Stimulated activated naive B cell treated with anti-CD40 and anti-IgM and Interleukin-4, amounts not matched to agents 10 μg/mL and 1 μg/mL and 100 μg/mL, for 72 hours (primary cell): Measurements from ENCODE around the gene IGSF21.

Experiments
- ATAC-seq, 2 donors: fragments of 150-1000 bp; cut with Tn5 transposase; replicated peaks; 2 replicates each; pipeline ENCODE4 v1.10.0; 2021; ENCODE audit warnings: moderate library complexity in 1 of 2
- DNase-seq: peaks from one replicate; pipeline ENCODE4 v3.0.0; 2021
- H3K27ac Mint-ChIP-seq: one replicate; pipeline ENCODE4 v1.8.0; 2022; ENCODE audit warnings: mild to moderate bottlenecking, mixed read lengths
- H3K27me3 Mint-ChIP-seq, 2 donors: one replicate each; pipeline ENCODE4 v1.8.0; 2022; ENCODE audit warnings: mixed read lengths in 2 of 2
- H3K36me3 Mint-ChIP-seq, 2 donors: one replicate each; pipeline ENCODE4 v1.8.0; 2022; ENCODE audit warnings: mixed read lengths in 2 of 2, mild to moderate bottlenecking in 1 of 2
- H3K4me1 Mint-ChIP-seq, 2 donors: one replicate each; pipeline ENCODE4 v1.8.0; 2022; ENCODE audit warnings: mixed read lengths in 2 of 2, mild to moderate bottlenecking in 1 of 2
- H3K4me3 Mint-ChIP-seq, 2 donors: one replicate each; pipeline ENCODE4 v1.8.0; 2022; ENCODE audit warnings: mild to moderate bottlenecking in 2 of 2, mixed read lengths in 2 of 2, moderate library complexity in 1 of 2
- H3K9me3 Mint-ChIP-seq, 2 donors: one replicate each; pipeline ENCODE4 v1.8.0; 2022; ENCODE audit warnings: mixed read lengths in 2 of 2, mild to moderate bottlenecking in 1 of 2

The IGSF21 gene

DNA sequence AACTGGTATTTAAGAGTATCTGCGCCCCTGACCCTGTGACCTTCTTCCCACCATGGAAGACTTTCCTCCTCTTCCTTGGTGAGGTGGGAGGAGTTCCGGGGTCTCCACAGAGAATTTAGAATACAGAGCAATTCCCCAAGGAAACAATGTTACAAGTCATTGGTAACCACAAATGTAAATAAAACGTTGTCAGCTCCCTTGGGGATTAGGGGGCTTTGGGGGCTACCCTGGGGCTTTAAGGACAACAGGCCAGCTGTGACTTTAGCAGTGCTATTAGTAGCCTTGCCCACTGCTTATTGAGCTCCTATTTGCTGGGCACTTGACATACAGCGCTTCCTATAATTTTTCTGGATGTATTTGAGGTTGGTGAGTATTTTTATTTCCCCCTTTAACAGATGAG, 69.0 kb downstream of the IGSF21 start:
- H3K4me3 Mint-ChIP-seq, result no peak overlapping the region
- H3K9me3 Mint-ChIP-seq, result no peaks in the 10 kb centered on the region
- H3K36me3 Mint-ChIP-seq, result no peaks in the 10 kb centered on the region
- H3K27ac Mint-ChIP-seq, result no peak overlapping the region
- DNase-seq, result no peak
- peaks cover 5 to 7% of the 10 kb centered on the region in 2 donors for H3K4me1 Mint-ChIP-seq
- ATAC-seq, result no peak
- peaks cover 34 to 39% of the 10 kb centered on the region in 2 donors for H3K27me3 Mint-ChIP-seq

DNA sequence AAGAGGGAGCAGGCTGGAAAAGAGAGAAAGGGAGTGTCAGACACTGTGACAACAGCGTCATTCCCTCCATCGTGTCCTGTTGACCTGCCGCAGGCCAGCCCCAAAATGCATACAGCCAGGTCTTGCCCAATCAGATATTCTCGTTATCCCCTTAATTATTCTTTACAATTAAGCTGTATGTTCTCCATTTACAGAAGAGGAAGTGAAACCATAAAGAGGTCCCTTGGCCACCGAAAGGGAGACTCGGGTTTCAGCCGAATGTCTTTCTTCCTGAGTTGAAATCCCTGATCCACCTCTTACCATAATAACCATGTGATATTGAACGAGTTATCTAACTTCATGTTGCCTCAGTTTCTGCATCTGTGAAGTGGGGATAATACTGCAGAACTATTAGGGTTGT, 70.5 kb downstream of the IGSF21 start:
- H3K36me3 Mint-ChIP-seq, result no peaks in the 10 kb centered on the region
- H3K27ac Mint-ChIP-seq, result no peak overlapping the region
- no peak for DNase-seq
- H3K27me3 Mint-ChIP-seq, result peaks cover 40 to 45% of the 10 kb centered on the region in 2 donors
- ATAC-seq, result peak in 1 of 2 donors; percentile 59
- H3K4me3 Mint-ChIP-seq, result no peak overlapping the region
- H3K4me1 Mint-ChIP-seq, result peaks cover 5 to 7% of the 10 kb centered on the region in 2 donors
- H3K9me3 Mint-ChIP-seq, result no peaks in the 10 kb centered on the region

DNA sequence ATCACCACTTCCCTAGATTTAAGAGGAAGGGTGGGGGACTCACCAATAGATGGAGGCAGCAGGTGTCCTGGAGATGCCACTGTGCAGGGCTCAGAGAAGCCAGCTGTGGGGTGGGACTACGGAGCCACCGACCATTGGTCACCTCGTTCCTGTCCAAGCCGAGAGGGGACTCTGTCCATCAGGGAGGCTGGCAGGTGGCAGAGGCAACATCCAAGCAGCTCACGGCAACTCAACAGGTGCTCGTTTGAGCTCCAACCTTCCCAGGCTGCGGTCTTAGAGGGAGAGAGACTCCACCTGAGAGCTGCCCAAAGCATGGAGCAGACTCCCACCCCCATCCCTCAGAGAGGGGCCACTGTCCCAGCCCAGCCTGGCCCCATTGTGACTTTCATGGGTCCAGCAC, 71.4 kb downstream of the IGSF21 start:
- DNase-seq (no peak), ATAC-seq (no peak)
- Mint-ChIP-seq H3K4me3 (no peak overlapping the region), H3K9me3 (no peaks in the 10 kb centered on the region), H3K4me1 (peaks cover 5 to 7% of the 10 kb centered on the region in 2 donors), H3K36me3 (no peaks in the 10 kb centered on the region), H3K27ac (no peak overlapping the region), H3K27me3 (peaks cover 39 to 45% of the 10 kb centered on the region in 2 donors)

DNA sequence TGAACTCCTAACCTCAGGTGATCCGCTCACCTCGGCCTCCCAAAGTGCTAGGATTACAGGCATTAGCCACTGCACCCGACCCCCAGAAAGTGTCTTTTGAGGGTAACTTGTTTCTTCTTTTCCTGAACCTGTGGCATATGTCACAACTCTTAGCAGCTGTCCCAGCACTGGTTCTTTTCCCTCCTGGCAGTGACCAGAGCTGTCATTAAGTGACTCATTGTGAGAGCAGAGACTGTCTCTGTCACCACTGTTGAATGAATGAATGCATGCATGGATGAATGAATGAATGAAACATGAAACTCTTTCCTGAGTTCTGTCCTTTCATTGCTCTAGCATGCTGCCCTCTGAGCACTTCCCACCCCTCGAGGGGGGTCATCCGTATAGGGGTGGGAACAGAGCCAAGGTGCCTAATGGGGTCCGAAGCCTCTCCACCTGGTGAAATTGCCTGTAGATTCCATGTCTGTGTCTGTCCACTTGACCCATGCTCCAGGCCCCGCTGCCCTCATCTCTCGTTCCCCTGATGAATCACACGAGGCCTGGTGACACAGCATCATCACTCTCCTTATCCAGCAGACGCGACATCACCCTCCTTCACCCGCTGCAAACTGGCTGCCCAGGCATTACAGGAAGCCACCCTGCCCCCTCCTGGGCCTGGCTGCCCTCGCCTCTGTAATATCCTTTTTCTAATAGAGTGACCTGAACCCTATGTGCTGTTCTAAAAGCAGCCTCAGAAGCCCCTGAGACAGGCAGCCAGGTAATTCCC, 75.0 kb downstream of the IGSF21 start:
- H3K27me3 Mint-ChIP-seq, result peaks cover 16 to 27% of the 10 kb centered on the region in 2 donors

DNA sequence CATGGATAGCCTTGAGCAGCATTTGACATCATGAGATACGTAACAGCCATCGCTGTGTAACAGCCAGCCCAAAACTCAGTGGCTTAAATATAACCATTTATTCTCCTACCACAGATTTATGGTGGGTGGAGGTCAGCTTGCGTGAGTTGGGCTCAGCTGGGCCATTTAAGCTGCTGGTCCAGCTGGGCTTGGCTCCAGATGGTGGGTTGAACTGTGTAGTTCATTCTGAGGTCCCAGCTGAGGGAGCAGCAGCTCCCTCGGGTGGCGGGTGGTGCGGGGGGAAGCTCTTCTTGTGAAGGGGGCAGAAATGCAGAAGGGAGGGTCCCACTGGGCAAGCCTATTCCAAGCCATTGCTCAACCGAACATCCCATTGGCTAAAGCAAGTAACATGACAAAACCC, 75.9 kb downstream of the IGSF21 start:
- H3K27me3 Mint-ChIP-seq, result peaks cover 12 to 21% of the 10 kb centered on the region in 2 donors
- no peak for DNase-seq
- H3K4me3 Mint-ChIP-seq, result no peak overlapping the region
- ATAC-seq, result no peak
- H3K9me3 Mint-ChIP-seq, result no peaks in the 10 kb centered on the region
- H3K4me1 Mint-ChIP-seq, result no peaks in the 10 kb centered on the region
- H3K36me3 Mint-ChIP-seq, result no peaks in the 10 kb centered on the region
- H3K27ac Mint-ChIP-seq, result no peak overlapping the region

More for the DNA sequence above, 75.0 kb downstream of the IGSF21 start:
- H3K9me3 Mint-ChIP-seq, result no peaks in the 10 kb centered on the region
- no peak overlapping the region for H3K4me3 Mint-ChIP-seq
- DNase-seq, result no peak
- peaks cover 3 to 5% of the 10 kb centered on the region in 2 donors for H3K4me1 Mint-ChIP-seq
- no peak overlapping the region for H3K27ac Mint-ChIP-seq
- no peak for ATAC-seq
- H3K36me3 Mint-ChIP-seq, result no peaks in the 10 kb centered on the region

DNA sequence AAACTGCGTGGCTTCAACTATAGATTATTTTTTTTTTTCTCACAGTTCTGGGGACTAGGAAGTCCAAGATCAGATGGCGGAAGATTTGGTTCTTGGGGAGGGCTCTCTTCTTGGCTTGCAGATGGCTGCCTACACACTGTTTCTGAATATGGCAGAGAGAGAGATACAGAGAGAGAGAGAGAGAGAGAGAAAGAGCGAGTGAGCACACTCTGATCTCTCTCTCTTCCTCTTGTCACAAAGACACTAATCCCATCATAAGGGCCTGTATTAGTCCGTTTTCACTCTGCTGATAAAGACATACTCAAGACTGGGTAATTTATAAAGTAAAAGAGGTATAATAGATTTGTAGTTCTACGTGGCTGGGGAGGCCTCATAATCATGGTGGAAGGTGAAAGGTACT, 79.5 kb downstream of the IGSF21 start:
- Mint-ChIP-seq H3K9me3 (no peaks in the 10 kb centered on the region), H3K27ac (no peak overlapping the region), H3K36me3 (no peaks in the 10 kb centered on the region), H3K4me3 (no peak overlapping the region), H3K27me3 (peaks cover 17 to 20% of the 10 kb centered on the region in 2 donors), H3K4me1 (no peaks in the 10 kb centered on the region)
- DNase-seq (no peak), ATAC-seq (no peak)

DNA sequence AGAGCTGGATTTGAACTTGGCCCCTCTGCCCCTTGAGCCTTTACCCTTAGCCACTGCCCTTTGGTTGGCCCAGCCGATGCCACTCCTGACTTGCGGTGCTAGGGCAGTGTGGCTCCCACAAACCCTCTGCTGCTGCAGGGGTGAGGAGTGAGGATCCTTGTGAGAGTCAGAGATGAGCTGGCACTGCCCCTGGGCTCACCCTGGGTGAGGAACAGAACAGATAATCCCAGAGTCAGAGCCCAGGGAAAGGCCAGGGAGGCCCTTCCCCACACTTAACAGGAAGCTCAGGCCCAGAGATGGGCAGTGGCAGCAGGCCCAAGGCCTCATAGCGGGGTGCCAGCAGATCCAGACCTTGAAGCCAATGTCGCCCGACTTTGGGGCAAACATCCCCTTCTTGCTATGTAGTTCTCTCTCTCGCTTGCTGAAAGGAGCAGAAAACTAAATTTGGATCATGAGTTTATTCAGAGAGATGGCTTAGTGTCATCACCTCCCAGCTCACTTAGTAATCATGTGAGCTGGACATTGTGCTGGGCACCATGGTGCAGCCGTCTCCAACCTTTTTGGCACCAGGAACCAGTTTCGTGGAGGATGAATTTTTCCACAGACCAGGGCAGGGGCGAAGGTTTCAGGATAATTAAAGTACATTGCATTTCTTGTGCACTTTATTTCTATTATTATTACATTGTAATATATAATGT, 81.4 kb downstream of the IGSF21 start:
- no peaks in the 10 kb centered on the region for H3K9me3 Mint-ChIP-seq
- H3K4me3 Mint-ChIP-seq, result no peak overlapping the region
- H3K27me3 Mint-ChIP-seq, result peaks cover 23% of the 10 kb centered on the region in 2 donors
- no peak overlapping the region for H3K27ac Mint-ChIP-seq
- no peak for DNase-seq
- H3K36me3 Mint-ChIP-seq, result no peaks in the 10 kb centered on the region
- H3K4me1 Mint-ChIP-seq, result no peaks in the 10 kb centered on the region
- ATAC-seq, result no peak

DNA sequence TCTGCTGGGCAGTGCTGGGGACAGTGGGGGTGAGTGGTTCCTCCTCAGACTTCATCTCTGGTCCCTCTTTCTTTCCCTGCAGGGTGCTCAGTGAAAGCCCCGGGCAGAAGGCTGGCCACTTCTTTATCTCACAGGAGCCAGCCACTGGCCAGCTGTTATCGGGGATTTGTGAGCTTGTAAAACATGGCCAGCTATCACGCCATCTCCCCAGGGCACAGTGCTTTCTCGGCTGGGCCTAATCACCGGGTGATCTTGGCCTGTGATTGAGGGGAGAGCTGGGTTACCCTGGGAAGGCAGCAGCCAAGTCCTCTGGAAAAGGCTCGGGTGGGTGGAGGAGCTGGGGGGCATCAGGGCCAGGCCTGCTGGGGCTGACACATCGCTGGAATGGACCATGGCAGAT, 83.0 kb downstream of the IGSF21 start:
- H3K27me3 Mint-ChIP-seq, result peaks cover 25 to 27% of the 10 kb centered on the region in 2 donors
- H3K36me3 Mint-ChIP-seq, result no peaks in the 10 kb centered on the region
- ATAC-seq, result no peak
- H3K4me3 Mint-ChIP-seq, result no peak overlapping the region
- H3K27ac Mint-ChIP-seq, result no peak overlapping the region
- H3K9me3 Mint-ChIP-seq, result peaks cover 0 to 5% of the 10 kb centered on the region in 2 donors
- DNase-seq, result no peak
- no peaks in the 10 kb centered on the region for H3K4me1 Mint-ChIP-seq

DNA sequence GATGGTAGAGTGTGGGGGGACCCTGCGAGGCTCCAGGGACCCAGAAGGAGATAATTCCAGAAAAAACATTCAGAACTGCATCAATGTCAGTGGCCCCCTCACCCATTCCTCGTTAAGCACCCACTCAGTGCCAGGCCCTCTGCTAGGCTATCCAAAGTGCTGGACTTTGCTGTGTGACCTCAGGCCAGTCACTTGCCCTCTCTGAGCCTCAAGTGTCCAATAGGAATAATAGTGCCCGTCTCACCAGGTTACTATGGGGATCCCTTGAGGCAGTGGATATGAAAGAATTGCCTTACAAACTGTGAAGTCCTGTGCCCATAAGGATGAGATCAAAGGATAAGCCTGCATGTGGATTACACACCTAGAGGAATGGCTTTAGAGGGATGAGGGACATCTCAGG, 83.4 kb downstream of the IGSF21 start:
- Mint-ChIP-seq H3K36me3 (no peaks in the 10 kb centered on the region), H3K27me3 (peaks cover 30 to 31% of the 10 kb centered on the region in 2 donors), H3K27ac (no peak overlapping the region), H3K4me3 (no peak overlapping the region), H3K4me1 (no peaks in the 10 kb centered on the region), H3K9me3 (peaks cover 0 to 8% of the 10 kb centered on the region in 2 donors)
- ATAC-seq, result no peak
- DNase-seq, result no peak

DNA sequence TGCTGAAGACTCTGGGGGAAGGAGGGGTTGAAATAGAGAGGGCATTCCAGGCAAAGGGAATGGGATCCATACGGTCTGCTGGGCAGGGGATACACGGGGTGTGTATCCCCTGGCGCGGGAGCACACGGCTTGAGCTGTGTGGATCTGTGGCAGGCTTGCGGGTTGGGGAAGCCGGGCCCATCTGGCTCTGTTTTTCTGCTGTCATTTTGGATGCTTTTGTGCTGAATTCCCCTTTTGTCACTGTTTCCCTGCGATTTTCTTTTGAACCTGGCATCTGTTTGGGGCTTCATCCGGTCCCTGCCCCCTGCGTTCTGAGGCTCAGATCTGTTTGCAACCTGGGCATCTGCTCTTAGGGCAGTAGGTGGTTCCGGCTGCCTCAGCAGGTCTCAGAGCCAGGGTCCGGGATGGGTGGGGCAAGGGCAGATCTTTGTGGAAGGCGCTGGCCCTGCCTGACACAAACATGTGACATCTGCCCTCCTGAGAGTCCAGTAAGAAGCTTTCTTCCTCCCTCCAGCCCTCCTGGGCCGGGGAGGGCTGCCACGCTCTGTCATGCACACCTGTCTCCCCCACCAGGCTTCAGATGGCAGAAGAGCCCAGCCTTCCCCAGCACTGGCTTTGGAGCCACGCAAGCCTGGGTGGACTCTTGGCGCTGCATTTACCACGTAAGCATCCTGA, 84.0 kb downstream of the IGSF21 start:
- H3K27ac Mint-ChIP-seq, result no peak overlapping the region
- H3K27me3 Mint-ChIP-seq, result peaks cover 28 to 32% of the 10 kb centered on the region in 2 donors
- H3K4me3 Mint-ChIP-seq, result no peak overlapping the region
- ATAC-seq, result no peak
- no peaks in the 10 kb centered on the region for H3K4me1 Mint-ChIP-seq
- peaks cover 0 to 8% of the 10 kb centered on the region in 2 donors for H3K9me3 Mint-ChIP-seq
- no peak for DNase-seq
- H3K36me3 Mint-ChIP-seq, result no peaks in the 10 kb centered on the region

DNA sequence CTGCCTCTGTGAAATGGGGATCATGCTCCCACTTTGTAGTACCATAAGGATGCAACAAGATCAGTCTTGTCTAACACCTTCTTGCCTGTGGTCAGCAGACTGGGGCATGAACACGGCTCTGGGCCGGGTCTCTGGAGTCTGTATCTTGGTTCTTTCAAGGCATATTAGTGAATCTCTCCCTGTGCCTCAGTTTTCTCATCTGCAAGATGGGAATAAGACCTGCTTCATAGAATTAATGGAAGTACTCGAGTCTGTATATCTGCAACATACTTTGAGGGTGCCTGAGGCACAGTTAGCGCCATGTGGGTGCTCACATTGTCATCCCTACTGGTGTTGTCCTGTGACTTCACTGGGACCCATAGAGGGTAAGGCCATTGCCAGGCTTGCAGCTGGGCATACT, 84.6 kb downstream of the IGSF21 start:
- no peak overlapping the region for H3K4me3 Mint-ChIP-seq
- no peaks in the 10 kb centered on the region for H3K36me3 Mint-ChIP-seq
- ATAC-seq (no peak), DNase-seq (no peak)
- H3K9me3 Mint-ChIP-seq, result peaks cover 0 to 8% of the 10 kb centered on the region in 2 donors
- peaks cover 24 to 32% of the 10 kb centered on the region in 2 donors for H3K27me3 Mint-ChIP-seq
- H3K4me1 Mint-ChIP-seq, result no peaks in the 10 kb centered on the region
- H3K27ac Mint-ChIP-seq, result no peak overlapping the region

DNA sequence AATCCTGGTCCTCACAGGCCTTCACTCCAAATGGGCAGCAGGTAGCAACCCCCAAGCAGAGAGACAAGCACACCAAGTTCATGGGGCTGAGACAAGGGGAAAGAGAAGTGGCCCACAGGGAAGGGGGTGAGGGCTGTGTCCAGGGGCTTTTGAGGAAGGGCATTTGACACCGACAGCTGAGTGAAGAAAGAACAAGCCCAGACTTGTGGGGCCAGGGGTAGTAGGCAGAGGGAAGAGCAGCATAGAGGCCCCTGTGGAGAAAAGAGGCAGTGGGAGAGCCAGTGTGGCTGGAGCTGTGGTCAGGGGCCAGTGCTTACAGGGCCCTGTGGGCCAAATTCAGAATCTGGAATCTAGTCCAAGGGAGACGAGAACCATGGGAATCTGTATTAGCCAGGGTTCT, 85.4 kb downstream of the IGSF21 start:
- peaks cover 0 to 8% of the 10 kb centered on the region in 2 donors for H3K9me3 Mint-ChIP-seq
- peaks cover 24 to 32% of the 10 kb centered on the region in 2 donors for H3K27me3 Mint-ChIP-seq
- H3K27ac Mint-ChIP-seq, result no peak overlapping the region
- H3K4me1 Mint-ChIP-seq, result no peaks in the 10 kb centered on the region
- ATAC-seq (no peak), DNase-seq (no peak)
- no peak overlapping the region for H3K4me3 Mint-ChIP-seq
- H3K36me3 Mint-ChIP-seq, result no peaks in the 10 kb centered on the region

DNA sequence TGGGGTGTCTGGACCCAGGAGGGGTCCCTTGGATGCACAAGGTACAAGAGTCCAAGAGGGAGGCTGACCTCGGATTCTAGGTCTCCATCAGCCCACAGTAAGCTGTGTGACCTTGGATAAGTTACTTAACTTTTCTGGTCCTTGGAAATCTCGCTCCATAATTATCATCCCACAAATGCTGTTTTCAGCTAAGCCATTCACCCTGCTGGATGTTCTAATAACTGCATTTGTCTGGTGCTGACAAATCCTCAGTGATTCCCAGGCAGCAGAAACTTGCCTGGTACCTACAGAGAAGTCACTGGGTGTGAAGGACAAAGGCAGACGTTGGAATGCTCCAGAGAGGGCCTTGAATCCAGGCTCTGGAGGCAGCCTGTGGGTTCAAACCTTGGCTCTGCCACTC, 89.7 kb downstream of the IGSF21 start:
- ATAC-seq (no peak), DNase-seq (no peak)
- Mint-ChIP-seq H3K4me3 (no peak overlapping the region), H3K9me3 (peaks cover 0 to 8% of the 10 kb centered on the region in 2 donors), H3K4me1 (no peaks in the 10 kb centered on the region), H3K36me3 (no peaks in the 10 kb centered on the region), H3K27ac (no peak overlapping the region), H3K27me3 (peaks cover 39 to 58% of the 10 kb centered on the region in 2 donors)

DNA sequence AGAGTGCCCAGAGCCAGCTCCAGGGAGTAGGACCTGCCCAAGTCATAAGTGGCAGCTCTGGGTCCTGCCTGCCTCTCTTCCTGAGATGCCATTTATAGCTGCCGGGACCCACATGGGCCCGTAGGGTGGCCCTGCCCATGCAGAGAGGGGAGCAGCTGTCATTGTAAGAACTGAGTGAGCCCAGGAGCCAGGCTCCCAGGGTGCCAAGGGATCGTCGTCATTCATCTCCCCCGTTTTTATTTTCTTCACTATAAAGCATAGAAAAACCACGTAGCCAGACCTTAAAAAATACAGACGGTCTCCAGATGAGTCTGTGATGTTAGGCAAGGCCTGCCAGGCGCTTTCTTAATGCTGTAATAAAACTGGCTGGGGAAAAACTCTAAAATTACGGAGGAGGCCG, 90.7 kb downstream of the IGSF21 start:
- Mint-ChIP-seq H3K27me3 (peaks cover 33 to 49% of the 10 kb centered on the region in 2 donors), H3K36me3 (no peaks in the 10 kb centered on the region)

More for the DNA sequence above, 90.7 kb downstream of the IGSF21 start:
- ATAC-seq (no peak), DNase-seq (no peak)
- H3K27ac Mint-ChIP-seq, result no peak overlapping the region
- no peak overlapping the region for H3K4me3 Mint-ChIP-seq
- peaks cover 0 to 8% of the 10 kb centered on the region in 2 donors for H3K9me3 Mint-ChIP-seq
- no peaks in the 10 kb centered on the region for H3K4me1 Mint-ChIP-seq
